ENCODE measurements around the gene ANKHD1. TPM values are rescaled to one million over a fixed set of nuclear protein-coding genes. Genes with fewer than 3 reads are reported as not detected.

Gene ANKHD1
- total and polyA plus RNA-seq, 9 of the 15 experiments (the other 6 are each of a cell fraction or from before 2014, with no cell fraction given), result 38.9 to 138 (median 78.7) TPM

DNA sequence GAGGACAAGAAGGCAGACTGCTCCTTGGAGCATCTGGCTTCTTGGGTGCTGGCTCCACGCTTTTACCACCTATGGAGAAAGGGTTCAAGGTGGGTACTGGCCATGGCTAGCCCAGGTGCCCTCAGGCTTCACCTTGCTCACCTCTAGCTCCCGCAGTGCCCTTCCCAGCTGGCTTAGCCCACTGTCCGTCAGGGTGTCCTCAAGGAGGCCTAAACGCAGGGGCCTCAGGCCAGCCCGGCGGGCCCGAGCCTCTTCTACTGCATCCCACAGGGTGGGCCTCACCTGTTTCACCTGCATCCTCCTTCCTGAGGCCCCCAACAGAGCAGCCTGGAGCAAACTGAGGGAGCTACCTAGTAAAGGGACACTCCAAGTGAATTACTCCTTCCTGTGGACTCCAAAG is 172.1 kb downstream of the ANKHD1 start:
- peaks cover 8 to 10% of the 10 kb centered on the region in 2 experiments; a peak in 3 of 5 replicates for H3K4me1 ChIP-seq (replicated peaks in 1 of 2; ENCODE audit: control insufficient read depth in 2 of 2, insufficient read depth in 2 of 2, low read length in 2 of 2)
- no TSS peak for BruUV-seq (replicated peaks)
- intact Hi-C loops (cut with micrococcal nuclease) (loop anchor here (1.0 kb wide), 1 partner anchor 38 kb away; no protein-coding TSS in a partner anchor), in situ Hi-C loops (cut with MboI) (no loop called here)
- H3K79me2 ChIP-seq (ENCODE audit: control insufficient read depth, insufficient read depth, low read length), result no peaks in the 10 kb centered on the region
- ChIA-PET POLR2A (interaction anchor here (0.5 to 1.6 kb wide), 6 partner anchors 8 to 302 kb away, joined by 3 to 5 read pairs (median 4); partner anchors contain the start of genes IK, NDUFA2 and SLC35A4), CTCF (ENCODE audit: low intra/inter-chr PET ratio) (no interaction called here)
- DNase-seq (ENCODE audit: extremely low read depth in 1 of 4, low spot score in 3 of 4), result no peak
- no peak overlapping the region for H3K27ac ChIP-seq (ENCODE audit: extremely low read depth, low read depth, low read length)
- TF ChIP-seq BCL6 (CRISPR knock-in tag; IDR thresholded peaks at IDR 0.05) (no peak), TBP (optimal IDR thresholded peaks at IDR 0.05; ENCODE audit: low read depth, low read length) (no peak), SRSF1 (IDR thresholded peaks at IDR 0.05; ENCODE audit: low read depth, low read length) (no peak), CBFA2T3 (IDR thresholded peaks at IDR 0.05) (no peak), ZNF354B (CRISPR knock-in tag; IDR thresholded peaks at IDR 0.05) (no peak), ZNF551 (CRISPR knock-in tag; IDR thresholded peaks at IDR 0.05) (no peak)
- TF ChIP-seq, protein P1, sequence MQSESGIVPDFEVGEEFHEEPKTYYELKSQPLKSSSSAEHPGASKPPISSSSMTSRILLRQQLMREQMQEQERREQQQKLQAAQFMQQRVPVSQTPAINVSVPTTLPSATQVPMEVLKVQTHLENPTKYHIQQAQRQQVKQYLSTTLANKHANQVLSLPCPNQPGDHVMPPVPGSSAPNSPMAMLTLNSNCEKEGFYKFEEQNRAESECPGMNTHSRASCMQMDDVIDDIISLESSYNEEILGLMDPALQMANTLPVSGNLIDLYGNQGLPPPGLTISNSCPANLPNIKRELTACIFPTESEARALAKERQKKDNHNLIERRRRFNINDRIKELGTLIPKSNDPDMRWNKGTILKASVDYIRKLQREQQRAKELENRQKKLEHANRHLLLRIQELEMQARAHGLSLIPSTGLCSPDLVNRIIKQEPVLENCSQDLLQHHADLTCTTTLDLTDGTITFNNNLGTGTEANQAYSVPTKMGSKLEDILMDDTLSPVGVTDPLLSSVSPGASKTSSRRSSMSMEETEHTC (IDR thresholded peaks at IDR 0.05), result no peak
- no peak overlapping the region for H3K4me3 ChIP-seq
- H3K4me2 ChIP-seq (ENCODE audit: insufficient read depth, low read length), result no peak overlapping the region
- H3K27me3 ChIP-seq (ENCODE audit: control insufficient read depth in 2 of 2, insufficient read depth in 2 of 2, low read length in 2 of 2), result no peaks in the 10 kb centered on the region
- no peak for ATAC-seq
- no peak overlapping the region for H3K9ac ChIP-seq (ENCODE audit: insufficient read depth in 1 of 2, low read depth in 2 of 2, low read length in 2 of 2)
- H3K36me3 ChIP-seq (ENCODE audit: control insufficient read depth, insufficient read depth, low read length), result 0 out of 3 replicates have a peak, but pooled peaks cover 6% of the 10 kb centered on the region
- WGBS (ENCODE audit: insufficient coverage, low coverage, missing lambda C conversion rate), result 82% methylated on average over 7 of the region's 7 CpGs
- no peaks in the 10 kb centered on the region for H3K9me1 ChIP-seq (ENCODE audit: control insufficient read depth, insufficient read depth, low read length)
- FAIRE-seq, result no peak
- no peaks in the 10 kb centered on the region for H3K9me3 ChIP-seq (replicated peaks; ENCODE audit: control insufficient read depth, insufficient read depth, low read depth, low read length)
- no peak overlapping the region for H2AFZ ChIP-seq (ENCODE audit: low read depth, low read length)
- H4K20me1 ChIP-seq (replicated peaks; ENCODE audit: control insufficient read depth, insufficient read depth, low read length), result no peaks in the 10 kb centered on the region
